ENCODE measurements around the gene APOBEC2. TPM values are rescaled to one million over a fixed set of nuclear protein-coding genes. Genes with fewer than 3 reads are reported as not detected.

APOBEC2 gene
- total RNA-seq, 1 donor from 2014 or later: not detected

DNA sequence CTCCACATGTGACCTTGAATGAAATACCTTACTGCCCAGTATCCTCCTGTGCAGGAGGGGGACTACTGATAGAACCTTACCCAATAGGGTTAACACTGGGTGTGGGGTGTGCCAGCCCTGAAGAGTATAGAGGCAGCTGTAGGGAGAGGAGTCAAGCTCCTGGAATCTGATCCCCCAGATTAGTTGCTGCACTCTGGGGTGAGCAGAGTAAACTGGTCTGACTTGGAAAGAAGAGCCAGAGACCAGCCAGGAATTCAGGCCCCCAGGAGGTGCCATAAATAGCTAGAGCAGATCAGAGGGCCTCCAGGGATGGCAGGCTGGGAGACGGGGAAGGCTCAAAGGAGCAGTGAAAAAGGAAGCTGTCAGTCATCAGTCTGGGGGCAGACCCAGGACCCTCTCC is 3.5 kb upstream of the APOBEC2 start:
- H3K36me3 ChIP-seq: no peaks in the 10 kb centered on the region
- DNase-seq (no peak), ATAC-seq (no peak)
- no peaks in the 10 kb centered on the region for H3K4me1 ChIP-seq
- H3K4me3 ChIP-seq: no peak overlapping the region
- TF ChIP-seq, protein P1, sequence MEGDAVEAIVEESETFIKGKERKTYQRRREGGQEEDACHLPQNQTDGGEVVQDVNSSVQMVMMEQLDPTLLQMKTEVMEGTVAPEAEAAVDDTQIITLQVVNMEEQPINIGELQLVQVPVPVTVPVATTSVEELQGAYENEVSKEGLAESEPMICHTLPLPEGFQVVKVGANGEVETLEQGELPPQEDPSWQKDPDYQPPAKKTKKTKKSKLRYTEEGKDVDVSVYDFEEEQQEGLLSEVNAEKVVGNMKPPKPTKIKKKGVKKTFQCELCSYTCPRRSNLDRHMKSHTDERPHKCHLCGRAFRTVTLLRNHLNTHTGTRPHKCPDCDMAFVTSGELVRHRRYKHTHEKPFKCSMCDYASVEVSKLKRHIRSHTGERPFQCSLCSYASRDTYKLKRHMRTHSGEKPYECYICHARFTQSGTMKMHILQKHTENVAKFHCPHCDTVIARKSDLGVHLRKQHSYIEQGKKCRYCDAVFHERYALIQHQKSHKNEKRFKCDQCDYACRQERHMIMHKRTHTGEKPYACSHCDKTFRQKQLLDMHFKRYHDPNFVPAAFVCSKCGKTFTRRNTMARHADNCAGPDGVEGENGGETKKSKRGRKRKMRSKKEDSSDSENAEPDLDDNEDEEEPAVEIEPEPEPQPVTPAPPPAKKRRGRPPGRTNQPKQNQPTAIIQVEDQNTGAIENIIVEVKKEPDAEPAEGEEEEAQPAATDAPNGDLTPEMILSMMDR (IDR thresholded peaks at IDR 0.05): no peak
- no peaks in the 10 kb centered on the region for H3K27me3 ChIP-seq
- no peaks in the 10 kb centered on the region for H3K9me3 ChIP-seq
- intact Hi-C loops (cut with DNase I): no loop called here
- no peak overlapping the region for H3K27ac ChIP-seq

DNA sequence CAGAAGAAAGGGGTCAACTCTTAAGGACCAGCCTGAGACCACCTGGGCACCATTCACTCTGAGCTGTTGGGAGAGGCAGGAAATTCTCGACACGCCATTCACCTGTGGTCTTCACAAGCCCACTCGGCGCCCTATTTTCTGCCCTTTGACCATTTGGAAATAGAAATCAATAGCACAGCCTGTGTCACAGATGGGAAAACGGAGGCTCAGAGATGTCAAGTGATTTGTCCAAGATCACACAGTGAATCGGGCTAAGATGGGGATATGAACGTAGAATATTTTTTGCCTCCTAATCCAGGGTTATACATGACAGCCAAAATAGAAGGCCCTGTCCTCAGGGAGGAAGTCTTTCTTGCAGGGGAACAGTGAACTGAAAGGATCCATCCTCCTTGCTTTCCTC is 3.0 kb upstream of the APOBEC2 start:
- no peaks in the 10 kb centered on the region for H3K36me3 ChIP-seq
- no peaks in the 10 kb centered on the region for H3K4me1 ChIP-seq
- TF ChIP-seq, protein P1 (IDR thresholded peaks at IDR 0.05): no peak
- no peaks in the 10 kb centered on the region for H3K27me3 ChIP-seq
- H3K9me3 ChIP-seq: no peaks in the 10 kb centered on the region
- intact Hi-C loops (cut with DNase I): no loop called here
- no peak overlapping the region for H3K27ac ChIP-seq
- no peak for DNase-seq
- H3K4me3 ChIP-seq: no peak overlapping the region
- ATAC-seq: no peak

DNA sequence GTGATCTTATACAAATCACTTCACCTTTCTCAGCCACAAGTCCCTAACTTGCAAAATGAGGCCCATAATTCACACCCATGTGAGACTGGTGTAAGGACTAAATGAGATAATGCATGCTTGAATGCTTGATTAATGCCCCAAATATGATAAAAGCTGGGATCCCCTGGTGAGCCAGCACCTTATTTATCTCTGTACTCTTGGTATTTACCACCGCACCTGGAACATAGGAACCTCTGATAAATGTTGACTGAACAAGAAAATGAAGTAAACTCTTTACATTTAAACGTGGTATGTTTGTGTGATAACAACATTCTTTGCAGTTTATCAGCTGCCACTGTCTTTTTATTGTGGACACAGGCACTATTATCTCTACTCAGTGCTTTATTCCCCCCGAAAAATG is 2.5 kb upstream of the APOBEC2 start:
- ATAC-seq (no peak), DNase-seq (no peak)
- H3K27ac ChIP-seq: no peak overlapping the region
- no peaks in the 10 kb centered on the region for H3K36me3 ChIP-seq
- no peaks in the 10 kb centered on the region for H3K4me1 ChIP-seq
- no peaks in the 10 kb centered on the region for H3K9me3 ChIP-seq
- intact Hi-C loops (cut with DNase I): no loop called here
- TF ChIP-seq, protein P1 (IDR thresholded peaks at IDR 0.05): no peak
- H3K27me3 ChIP-seq: no peaks in the 10 kb centered on the region
- no peak overlapping the region for H3K4me3 ChIP-seq

DNA sequence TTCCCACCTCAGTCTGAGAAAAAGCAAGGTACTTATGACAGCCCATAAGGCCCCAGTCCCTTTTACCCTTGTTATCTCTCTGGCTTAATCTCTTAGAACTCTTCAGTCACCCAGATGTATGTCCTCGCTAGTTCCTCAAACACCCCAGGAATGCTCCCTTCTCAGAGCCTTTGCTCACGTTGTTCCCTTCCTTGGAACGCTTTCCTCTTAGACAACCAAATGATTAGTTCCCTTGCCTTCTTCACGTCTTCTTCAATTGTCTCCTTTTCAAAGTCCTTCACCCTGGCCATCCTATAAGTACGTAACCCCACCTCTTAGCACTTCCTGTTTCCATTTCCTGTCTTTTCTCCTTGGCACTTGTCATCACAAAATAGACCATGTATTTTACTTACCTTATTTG is 1.1 kb upstream of the APOBEC2 start:
- Histone ChIP-seq H3K27ac (no peak overlapping the region), H3K9me3 (no peaks in the 10 kb centered on the region), H3K36me3 (no peaks in the 10 kb centered on the region), H3K4me1 (no peaks in the 10 kb centered on the region), H3K4me3 (no peak overlapping the region), H3K27me3 (no peaks in the 10 kb centered on the region)
- intact Hi-C loops (cut with DNase I): no loop called here
- TF ChIP-seq, protein P1 (IDR thresholded peaks at IDR 0.05): no peak
- ATAC-seq: peak; percentile 20
- no peak for DNase-seq

DNA sequence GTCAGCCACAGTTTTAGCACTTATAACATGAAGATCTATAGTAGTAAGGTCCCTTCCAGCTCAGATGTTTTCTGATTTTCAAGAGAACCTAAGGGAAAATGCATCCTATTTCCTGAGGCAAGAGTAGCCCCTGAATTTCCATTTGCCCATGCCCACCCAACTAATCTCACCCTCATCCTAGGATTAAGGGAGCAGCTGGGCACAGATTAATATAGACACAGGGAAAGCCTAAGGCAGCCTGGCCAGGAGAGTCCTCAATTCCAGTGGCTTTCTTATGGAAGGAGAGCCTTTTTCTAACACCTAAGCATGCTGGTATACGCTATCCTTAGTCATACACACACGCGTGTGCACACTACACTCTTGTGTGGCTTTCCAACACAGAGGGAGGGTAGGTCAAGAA is 1.5 kb downstream of the APOBEC2 start:
- Histone ChIP-seq H3K4me3 (no peak overlapping the region), H3K4me1 (no peaks in the 10 kb centered on the region), H3K9me3 (no peaks in the 10 kb centered on the region), H3K27ac (no peak overlapping the region), H3K27me3 (no peaks in the 10 kb centered on the region), H3K36me3 (no peaks in the 10 kb centered on the region)
- ATAC-seq: no peak
- DNase-seq: no peak
- TF ChIP-seq, protein P1 (IDR thresholded peaks at IDR 0.05): no peak
- intact Hi-C loops (cut with DNase I): no loop called here

DNA sequence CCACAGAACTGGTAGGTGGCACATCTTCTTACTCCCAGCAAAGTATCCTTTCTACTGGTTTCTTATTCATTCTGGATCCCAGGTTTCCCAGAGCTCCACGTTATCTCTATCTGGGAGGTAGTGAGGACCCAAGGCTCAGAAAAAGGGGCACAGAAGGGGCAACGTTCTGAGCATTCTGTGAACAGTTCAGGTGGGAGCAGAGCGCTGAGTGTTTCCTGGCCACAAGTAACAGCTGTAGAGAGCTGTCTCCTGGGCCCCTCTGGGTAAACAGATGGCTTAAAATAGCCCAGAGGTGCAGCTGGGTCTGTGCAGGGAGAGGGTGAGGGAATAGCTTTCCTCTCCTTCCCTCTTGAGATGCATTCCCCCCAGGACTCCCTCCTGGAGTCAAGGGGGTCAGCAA is 2.1 kb downstream of the APOBEC2 start:
- no peaks in the 10 kb centered on the region for H3K36me3 ChIP-seq
- TF ChIP-seq, protein P1 (IDR thresholded peaks at IDR 0.05): no peak
- no peak overlapping the region for H3K27ac ChIP-seq
- H3K4me3 ChIP-seq: no peak overlapping the region
- intact Hi-C loops (cut with DNase I): no loop called here
- no peak for DNase-seq
- no peaks in the 10 kb centered on the region for H3K4me1 ChIP-seq
- H3K27me3 ChIP-seq: no peaks in the 10 kb centered on the region
- H3K9me3 ChIP-seq: no peaks in the 10 kb centered on the region
- no peak for ATAC-seq

Data from upper lobe of right lung (tissue), 1 donor.